ENCODE measurements around the gene ALB.
"Not testable (repeated sequence)": the region's sequence is repeated elsewhere in the genome, so short reads cannot be mapped to it uniquely, and the experiment has no call there.

The ALB gene

DNA sequence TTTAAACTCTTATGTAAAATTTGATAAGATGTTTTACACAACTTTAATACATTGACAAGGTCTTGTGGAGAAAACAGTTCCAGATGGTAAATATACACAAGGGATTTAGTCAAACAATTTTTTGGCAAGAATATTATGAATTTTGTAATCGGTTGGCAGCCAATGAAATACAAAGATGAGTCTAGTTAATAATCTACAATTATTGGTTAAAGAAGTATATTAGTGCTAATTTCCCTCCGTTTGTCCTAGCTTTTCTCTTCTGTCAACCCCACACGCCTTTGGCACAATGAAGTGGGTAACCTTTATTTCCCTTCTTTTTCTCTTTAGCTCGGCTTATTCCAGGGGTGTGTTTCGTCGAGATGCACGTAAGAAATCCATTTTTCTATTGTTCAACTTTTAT, at the start of gene ALB:
Gene ALB, plus strand, starts transcription at position 246 of the 400 bp plus-strand sequence. Its CDS starts 41 bp downstream, at position 287.
- DNase-seq, result no peak

- not testable (repeated sequence) for DNase-seq
These were observed 46.9 kb upstream of the ALB start for GRCh38 chr4:73357174-73357573.

DNA sequence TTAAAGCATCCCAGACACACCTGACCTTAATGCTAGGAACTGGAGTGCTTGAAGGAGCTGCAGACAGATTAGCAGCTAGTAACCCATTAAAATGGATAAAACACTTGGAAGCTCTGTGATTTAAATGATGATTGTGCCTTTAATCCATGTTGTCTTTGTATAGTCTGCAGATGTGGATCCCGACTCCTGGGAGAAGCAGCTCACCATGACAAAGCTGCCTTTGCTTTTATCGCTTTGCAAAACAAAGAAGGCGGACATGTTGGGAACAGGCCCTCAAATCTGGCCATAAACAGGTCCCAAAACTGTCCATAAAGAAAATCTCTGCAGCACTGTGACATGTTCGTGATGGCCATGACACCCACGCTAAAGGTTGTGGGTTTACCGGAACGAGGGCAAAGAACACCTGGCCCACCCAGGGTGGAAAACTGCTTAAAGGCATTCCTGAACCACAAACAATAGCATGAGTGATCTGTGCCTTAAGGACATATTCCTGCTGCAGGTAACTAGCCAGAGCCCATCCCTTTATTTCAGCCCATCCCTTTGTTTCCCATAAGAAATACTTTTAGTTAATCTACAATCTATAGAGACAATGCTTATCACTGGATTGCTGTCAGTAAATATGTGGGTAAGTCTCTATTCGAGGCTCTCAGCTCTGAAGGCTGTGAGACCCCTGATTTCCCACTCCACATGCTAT, 34.4 kb upstream of the ALB start:
- DNase-seq, result not testable (repeated sequence)

DNA sequence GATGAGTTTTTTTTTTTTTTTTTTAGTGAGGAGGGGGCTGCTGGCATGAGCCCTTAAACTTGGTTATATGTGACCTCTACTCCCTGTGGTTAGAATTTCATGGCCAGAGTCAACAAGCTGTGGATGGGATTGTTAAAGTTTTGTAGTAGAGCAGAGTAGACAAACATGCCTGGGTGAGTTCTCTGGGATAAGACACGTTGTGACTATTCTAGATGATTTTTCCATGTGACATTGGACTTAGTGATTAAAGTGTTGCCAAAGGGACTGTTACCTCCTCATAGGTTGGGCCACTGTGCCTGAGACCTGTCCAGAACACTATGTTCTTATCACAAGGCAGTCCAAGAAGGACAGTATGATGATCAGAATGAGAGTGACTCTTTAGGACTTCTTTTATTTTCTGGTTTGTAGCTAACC, 28.8 kb upstream of the ALB start:
- DNase-seq, result no peak

DNA sequence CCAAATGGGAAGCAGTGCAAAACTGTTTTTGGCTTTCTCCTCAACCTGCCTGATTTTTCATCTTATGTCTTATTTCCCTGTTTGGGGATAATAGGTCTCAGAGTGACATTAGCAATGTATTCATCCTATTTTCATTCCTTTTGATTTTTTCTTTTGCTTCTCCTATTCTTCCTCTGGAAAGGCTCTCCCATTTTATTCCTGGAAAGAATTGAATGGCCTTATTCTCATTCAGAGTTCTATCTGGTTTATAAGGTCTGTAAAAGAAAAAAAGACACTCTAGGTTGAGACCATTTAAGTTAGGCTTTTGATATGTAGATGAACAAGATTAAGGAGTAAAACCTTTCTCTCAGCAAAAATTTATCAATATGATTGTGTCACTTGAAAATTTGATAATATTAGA, 27.8 kb upstream of the ALB start:
- DNase-seq, result no peak

DNA sequence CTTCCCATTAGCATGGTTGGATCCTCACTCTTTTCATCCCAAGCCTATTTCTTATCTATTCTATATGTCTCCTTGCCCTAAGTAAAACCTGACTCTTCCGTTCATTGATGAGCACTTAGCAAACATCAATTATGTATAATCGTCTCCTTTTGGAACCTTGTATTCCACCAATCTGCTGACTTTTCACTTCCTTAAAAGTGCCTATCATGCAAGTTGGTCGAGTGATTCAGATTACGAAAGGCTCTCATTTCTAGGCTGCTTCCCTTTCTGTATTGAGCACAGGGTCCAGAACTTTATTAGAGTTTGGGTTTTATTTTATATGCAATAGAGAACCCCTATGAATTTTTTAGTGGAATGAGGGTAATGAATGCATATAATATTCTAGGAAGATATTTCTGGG, 27.1 kb upstream of the ALB start:
- DNase-seq, result no peak

DNA sequence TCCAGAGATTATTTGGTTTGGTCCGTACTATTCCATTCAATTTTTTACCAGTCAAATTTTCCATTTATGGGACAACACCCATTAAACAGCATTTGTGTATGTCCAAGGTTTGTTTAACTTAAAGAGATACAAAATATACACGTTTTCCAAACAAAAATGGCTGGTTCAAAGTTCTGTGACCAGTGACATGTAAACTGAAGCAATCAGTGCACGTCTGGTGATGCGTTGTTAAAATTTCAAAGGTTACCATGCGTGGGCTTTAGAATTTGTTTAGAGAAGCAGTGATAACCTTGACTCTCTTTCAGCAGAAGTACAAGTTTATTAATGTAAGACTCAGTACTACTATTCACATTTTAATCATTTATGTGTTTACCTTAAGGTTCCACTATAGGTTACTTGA, 25.2 kb upstream of the ALB start:
- DNase-seq, result no peak

- no peak for DNase-seq
These were observed 24.1 kb upstream of the ALB start for GRCh38 chr4:73379946-73380345.

GRCh38 chr4:73381214-73381613, 22.9 kb upstream of the ALB start:
- DNase-seq, result no peak

- DNase-seq, result no peak
These were observed 20.6 kb upstream of the ALB start for GRCh38 chr4:73383452-73383851.

- DNase-seq, result no peak
These were observed 16.5 kb upstream of the ALB start for GRCh38 chr4:73387552-73387951.

GRCh38 chr4:73388887-73389286, 15.2 kb upstream of the ALB start:
- no peak for DNase-seq

- not testable (repeated sequence) for DNase-seq
These were observed 14.4 kb upstream of the ALB start for GRCh38 chr4:73389663-73390062.

DNA sequence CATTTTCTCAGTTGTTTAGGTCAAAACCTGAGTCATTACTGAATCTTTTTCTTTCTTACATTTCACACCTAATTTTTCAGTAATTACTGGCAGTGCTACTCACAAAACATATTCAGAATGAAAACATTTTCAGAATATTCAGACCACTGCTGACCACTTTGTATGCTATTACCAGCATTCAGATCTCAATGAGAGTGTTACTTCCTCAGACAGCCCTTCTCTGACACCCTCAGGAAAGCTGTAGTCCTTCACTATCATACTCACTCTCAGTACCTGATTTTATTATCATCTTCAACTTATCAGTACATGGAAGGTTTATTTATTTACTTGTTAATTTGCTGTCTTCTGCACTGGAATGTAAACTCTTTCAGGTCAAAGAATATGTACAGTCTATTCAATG, 12.3 kb upstream of the ALB start:
- no peak for DNase-seq

- DNase-seq, result no peak
These were observed 11.2 kb upstream of the ALB start for GRCh38 chr4:73392936-73393335.

- DNase-seq, result no peak
These were observed 7.8 kb upstream of the ALB start for GRCh38 chr4:73396304-73396703.

GRCh38 chr4:73396993-73397972, 6.8 kb upstream of the ALB start:
- no peak for DNase-seq

DNA sequence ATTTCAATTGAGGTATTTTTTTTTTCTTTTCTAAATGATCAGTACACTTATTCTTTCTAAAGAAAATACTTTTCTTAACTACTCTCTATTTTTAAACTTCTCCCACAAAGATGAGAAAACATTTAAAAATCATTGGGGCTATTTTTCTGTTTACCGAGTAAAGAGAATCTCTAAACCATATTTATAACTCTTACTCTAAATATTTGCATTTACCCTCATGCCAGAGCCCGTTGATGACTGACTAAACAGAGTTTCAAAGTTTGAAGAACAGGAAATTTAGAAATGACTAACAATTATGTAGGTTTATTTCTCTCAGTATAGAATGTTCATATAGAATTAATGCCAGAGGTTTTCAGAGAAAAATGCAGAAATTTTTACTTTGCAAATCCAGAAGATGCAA, 2.7 kb upstream of the ALB start:
- DNase-seq, result no peak

GRCh38 chr4:73404457-73404856, 370 bp downstream of the ALB start:
- no peak for DNase-seq

DNA sequence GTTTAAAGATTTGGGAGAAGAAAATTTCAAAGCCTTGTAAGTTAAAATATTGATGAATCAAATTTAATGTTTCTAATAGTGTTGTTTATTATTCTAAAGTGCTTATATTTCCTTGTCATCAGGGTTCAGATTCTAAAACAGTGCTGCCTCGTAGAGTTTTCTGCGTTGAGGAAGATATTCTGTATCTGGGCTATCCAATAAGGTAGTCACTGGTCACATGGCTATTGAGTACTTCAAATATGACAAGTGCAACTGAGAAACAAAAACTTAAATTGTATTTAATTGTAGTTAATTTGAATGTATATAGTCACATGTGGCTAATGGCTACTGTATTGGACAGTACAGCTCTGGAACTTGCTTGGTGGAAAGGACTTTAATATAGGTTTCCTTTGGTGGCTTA, 1.1 kb downstream of the ALB start:
- no peak for DNase-seq

GRCh38 chr4:73406548-73406875, 2.4 kb downstream of the ALB start:
- DNase-seq, result no peak

- no peak for DNase-seq
These were observed 3.2 kb downstream of the ALB start for GRCh38 chr4:73407227-73407673.

DNA sequence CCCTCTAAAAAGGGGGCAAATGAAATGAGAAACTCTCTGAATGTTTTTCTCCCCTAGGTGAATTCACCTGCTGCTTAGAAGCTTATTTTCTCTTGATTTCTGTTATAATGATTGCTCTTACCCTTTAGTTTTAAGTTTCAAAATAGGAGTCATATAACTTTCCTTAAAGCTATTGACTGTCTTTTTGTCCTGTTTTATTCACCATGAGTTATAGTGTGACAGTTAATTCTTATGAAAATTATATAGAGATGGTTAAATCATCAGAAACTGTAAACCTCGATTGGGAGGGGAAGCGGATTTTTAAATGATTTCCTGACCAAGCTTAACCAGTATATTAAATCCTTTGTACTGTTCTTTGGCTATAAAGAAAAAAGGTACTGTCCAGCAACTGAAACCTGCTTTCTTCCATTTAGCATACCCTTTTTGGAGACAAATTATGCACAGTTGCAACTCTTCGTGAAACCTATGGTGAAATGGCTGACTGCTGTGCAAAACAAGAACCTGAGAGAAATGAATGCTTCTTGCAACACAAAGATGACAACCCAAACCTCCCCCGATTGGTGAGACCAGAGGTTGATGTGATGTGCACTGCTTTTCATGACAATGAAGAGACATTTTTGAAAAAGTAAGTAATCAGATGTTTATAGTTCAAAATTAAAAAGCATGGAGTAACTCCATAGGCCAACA, 4.2 kb downstream of the ALB start:
- DNase-seq, result no peak

Data from RPMI8226 (cell line).